ENCODE data around the gene RBM22. TPM values are rescaled to one million over a fixed set of nuclear protein-coding genes. Genes with fewer than 3 reads are reported as not detected.

Gene RBM22
- total RNA-seq, 1 experiment from 2014 or later, result 61.4 TPM

DNA sequence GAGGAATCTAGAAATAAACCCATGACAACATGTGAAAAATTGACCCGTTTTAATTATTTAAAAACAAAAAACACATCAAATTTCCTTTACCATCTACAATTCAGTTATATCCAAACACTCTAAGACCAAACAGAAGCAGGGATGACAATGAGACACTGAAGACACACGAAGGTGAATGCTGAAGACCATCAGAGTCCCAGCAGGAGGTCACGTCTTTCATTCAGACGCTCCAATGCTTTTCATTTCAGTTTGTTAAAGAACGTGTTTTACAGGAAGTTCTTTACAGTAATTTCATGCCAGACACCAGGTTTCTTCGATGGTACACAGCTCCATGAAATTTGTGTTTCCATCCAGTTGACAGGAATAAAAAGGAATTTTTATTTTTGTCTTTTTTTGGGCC lies 10.1 kb downstream of the RBM22 start:
- H3K4me2 ChIP-seq (ENCODE audit: low read length), result no peak overlapping the region
- no peak for TF ChIP-seq ZFX (IDR thresholded peaks at IDR 0.05)
- TF ChIP-seq, protein P1, sequence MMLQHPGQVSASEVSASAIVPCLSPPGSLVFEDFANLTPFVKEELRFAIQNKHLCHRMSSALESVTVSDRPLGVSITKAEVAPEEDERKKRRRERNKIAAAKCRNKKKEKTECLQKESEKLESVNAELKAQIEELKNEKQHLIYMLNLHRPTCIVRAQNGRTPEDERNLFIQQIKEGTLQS (IDR thresholded peaks at IDR 0.05), result no peak
- TF ChIP-seq TCF7L2 (IDR thresholded peaks at IDR 0.05; ENCODE audit: borderline replicate concordance, extremely low read depth, insufficient read depth, insufficient read length), result no peak
- no peak for TF ChIP-seq POLR2AphosphoS5 (IDR thresholded peaks at IDR 0.05; ENCODE audit: low read depth, low read length)
- TF ChIP-seq ZNF274 (IDR thresholded peaks at IDR 0.05; ENCODE audit: low read depth, low read length), result no peak
- no peak for TF ChIP-seq EZH2phosphoT487 (IDR thresholded peaks at IDR 0.05; ENCODE audit: borderline replicate concordance)
- TF ChIP-seq, protein P2, sequence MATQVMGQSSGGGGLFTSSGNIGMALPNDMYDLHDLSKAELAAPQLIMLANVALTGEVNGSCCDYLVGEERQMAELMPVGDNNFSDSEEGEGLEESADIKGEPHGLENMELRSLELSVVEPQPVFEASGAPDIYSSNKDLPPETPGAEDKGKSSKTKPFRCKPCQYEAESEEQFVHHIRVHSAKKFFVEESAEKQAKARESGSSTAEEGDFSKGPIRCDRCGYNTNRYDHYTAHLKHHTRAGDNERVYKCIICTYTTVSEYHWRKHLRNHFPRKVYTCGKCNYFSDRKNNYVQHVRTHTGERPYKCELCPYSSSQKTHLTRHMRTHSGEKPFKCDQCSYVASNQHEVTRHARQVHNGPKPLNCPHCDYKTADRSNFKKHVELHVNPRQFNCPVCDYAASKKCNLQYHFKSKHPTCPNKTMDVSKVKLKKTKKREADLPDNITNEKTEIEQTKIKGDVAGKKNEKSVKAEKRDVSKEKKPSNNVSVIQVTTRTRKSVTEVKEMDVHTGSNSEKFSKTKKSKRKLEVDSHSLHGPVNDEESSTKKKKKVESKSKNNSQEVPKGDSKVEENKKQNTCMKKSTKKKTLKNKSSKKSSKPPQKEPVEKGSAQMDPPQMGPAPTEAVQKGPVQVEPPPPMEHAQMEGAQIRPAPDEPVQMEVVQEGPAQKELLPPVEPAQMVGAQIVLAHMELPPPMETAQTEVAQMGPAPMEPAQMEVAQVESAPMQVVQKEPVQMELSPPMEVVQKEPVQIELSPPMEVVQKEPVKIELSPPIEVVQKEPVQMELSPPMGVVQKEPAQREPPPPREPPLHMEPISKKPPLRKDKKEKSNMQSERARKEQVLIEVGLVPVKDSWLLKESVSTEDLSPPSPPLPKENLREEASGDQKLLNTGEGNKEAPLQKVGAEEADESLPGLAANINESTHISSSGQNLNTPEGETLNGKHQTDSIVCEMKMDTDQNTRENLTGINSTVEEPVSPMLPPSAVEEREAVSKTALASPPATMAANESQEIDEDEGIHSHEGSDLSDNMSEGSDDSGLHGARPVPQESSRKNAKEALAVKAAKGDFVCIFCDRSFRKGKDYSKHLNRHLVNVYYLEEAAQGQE (IDR thresholded peaks at IDR 0.05; ENCODE audit: low read depth), result no peak
- no peak for TF ChIP-seq ELF1 (IDR thresholded peaks at IDR 0.05; ENCODE audit: borderline replicate concordance, low read depth)
- no peak for TF ChIP-seq YY1 (IDR thresholded peaks at IDR 0.05; ENCODE audit: extremely low read depth, insufficient replicate concordance, low read depth, low read length)
- TF ChIP-seq CEBPB (IDR thresholded peaks at IDR 0.05; ENCODE audit: low read depth), result no peak
- no peak for TF ChIP-seq JUND (IDR thresholded peaks at IDR 0.05)
- no peak for TF ChIP-seq SIN3A (IDR thresholded peaks at IDR 0.05; ENCODE audit: low read depth)
- TF ChIP-seq, protein P3, sequence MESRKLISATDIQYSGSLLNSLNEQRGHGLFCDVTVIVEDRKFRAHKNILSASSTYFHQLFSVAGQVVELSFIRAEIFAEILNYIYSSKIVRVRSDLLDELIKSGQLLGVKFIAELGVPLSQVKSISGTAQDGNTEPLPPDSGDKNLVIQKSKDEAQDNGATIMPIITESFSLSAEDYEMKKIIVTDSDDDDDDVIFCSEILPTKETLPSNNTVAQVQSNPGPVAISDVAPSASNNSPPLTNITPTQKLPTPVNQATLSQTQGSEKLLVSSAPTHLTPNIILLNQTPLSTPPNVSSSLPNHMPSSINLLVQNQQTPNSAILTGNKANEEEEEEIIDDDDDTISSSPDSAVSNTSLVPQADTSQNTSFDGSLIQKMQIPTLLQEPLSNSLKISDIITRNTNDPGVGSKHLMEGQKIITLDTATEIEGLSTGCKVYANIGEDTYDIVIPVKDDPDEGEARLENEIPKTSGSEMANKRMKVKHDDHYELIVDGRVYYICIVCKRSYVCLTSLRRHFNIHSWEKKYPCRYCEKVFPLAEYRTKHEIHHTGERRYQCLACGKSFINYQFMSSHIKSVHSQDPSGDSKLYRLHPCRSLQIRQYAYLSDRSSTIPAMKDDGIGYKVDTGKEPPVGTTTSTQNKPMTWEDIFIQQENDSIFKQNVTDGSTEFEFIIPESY (IDR thresholded peaks at IDR 0.05; ENCODE audit: extremely low read depth, insufficient replicate concordance, low read length), result no peak
- no peak for TF ChIP-seq EZH2 (IDR thresholded peaks at IDR 0.05)
- ChIA-PET RAD21 (ENCODE audit: low non-redundant PET in 1 of 2, low total read pairs in 2 of 2, uncharacterized antibody in 2 of 2, unreplicated experiment in 2 of 2) (no interaction called here), CTCF (no interaction called here), POLR2A (no interaction called here)
- no peak overlapping the region for H3K27ac ChIP-seq (ENCODE audit: low read depth, low read length)
- ATAC-seq (no peak), DNase-seq (ENCODE audit: low read depth, low spot score) (no peak)
- H3K36me3 ChIP-seq (ENCODE audit: control insufficient read depth in 1 of 2, insufficient read depth in 2 of 2, low read length in 2 of 2), result peaks cover 39 to 52% of the 10 kb centered on the region in 2 experiments
- no peaks in the 10 kb centered on the region for H4K20me1 ChIP-seq (ENCODE audit: insufficient read depth)
- no peaks in the 10 kb centered on the region for H3K4me1 ChIP-seq (ENCODE audit: control insufficient read depth in 1 of 2, insufficient read depth in 2 of 2, low read length in 2 of 2)
- H3K9me2 ChIP-seq (ENCODE audit: insufficient read depth), result no peaks in the 10 kb centered on the region
- no peak overlapping the region for H2AFZ ChIP-seq (ENCODE audit: low read depth, low read length, poor library complexity, severe bottlenecking)
- H3K79me2 ChIP-seq (ENCODE audit: insufficient read depth, low read length), result no peaks in the 10 kb centered on the region
- no peak overlapping the region for H3K4me3 ChIP-seq (replicated peaks in 1 of 2; ENCODE audit: low read depth in 1 of 2, low read length in 2 of 2)
- intact Hi-C loops (cut with micrococcal nuclease), result no loop called here
- H3K9me3 ChIP-seq (ENCODE audit: control insufficient read depth in 1 of 2, insufficient read depth in 1 of 2, low read depth in 1 of 2, low read length in 2 of 2), result no peaks in the 10 kb centered on the region
- H3K27me3 ChIP-seq (ENCODE audit: insufficient read depth, low read length), result no peaks in the 10 kb centered on the region
- no peak overlapping the region for H3K9ac ChIP-seq (ENCODE audit: low read length)
- BruUV-seq (replicated peaks), result no TSS peak
